ENCODE measurements around the gene TRIM73.
"Not testable (repeated sequence)": the region's sequence is repeated elsewhere in the genome, so short reads cannot be mapped to it uniquely, and the experiment has no call there.

The TRIM73 gene

DNA sequence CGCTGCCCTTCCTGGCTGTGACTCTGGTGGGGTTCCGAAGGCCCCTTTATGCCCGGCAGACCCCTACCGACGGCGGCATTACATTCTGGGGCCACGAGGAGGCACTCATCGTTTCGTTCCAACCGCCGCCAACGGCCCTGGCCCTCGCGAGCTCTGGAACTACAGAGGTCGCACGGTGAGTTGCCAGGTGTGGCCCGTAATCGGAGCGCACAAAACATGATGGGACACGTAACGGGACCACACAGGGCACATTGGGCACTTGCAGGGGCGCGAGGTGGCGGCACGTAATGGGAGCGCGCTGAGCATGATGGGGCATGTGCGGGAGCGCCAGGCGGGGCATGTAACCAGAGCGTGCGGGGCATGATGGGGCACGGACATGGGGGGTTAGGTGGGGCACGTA lies at the start of gene TRIM73:
TRIM73 (plus strand) TSS at position 301 of the 400 bp plus-strand sequence. CDS start 3,305 bp downstream, outside the sequence.
- not testable (repeated sequence) for DNase-seq (ENCODE audit: low spot score)

- not testable (repeated sequence) for DNase-seq (ENCODE audit: low spot score)
Observed at GRCh38 chr7:75358671-75359541, 36.5 kb upstream of the TRIM73 start.

DNA sequence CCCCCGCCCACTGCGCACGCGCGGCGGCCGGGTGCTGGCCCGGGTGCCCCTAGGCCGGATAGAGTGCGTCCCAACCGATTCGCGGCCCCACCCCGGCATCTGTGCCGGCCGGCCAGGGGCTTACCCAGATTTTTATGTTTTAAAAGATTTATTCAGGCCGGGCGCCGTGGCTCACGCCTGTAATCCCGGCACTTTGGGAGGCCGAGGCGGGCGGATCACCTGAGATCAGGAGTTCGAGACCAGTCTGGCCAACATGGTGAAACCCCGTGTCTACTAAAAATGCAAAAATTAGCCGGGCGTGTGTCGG lies 35.9 kb upstream of the TRIM73 start:
- DNase-seq (ENCODE audit: low spot score) = not testable (repeated sequence)

GRCh38 chr7:75364079-75364478 lies 31.4 kb upstream of the TRIM73 start:
- DNase-seq (ENCODE audit: low spot score) = not testable (repeated sequence)

GRCh38 chr7:75366643-75367042 lies 28.8 kb upstream of the TRIM73 start:
- DNase-seq (ENCODE audit: low spot score) = not testable (repeated sequence)

DNA sequence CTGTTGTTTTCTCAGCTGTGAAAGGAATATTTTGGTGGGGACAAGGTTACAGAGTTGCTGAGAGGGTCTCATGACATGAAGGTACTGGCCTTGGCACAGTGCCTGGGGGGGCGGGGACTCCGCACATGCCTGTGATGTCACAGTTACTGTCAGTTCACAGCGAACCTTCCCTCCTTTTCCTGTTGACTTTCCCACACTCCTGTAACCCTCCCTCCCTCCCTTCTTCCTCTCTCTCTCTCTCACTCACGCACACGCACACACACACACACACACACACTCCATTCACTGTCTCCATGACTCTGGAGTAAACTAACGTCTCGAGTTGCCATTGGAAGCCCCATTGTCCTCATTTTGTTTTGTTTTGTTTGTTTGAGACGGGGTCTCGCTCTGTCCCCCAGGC lies 28.1 kb upstream of the TRIM73 start:
- not testable (repeated sequence) for DNase-seq (ENCODE audit: low spot score)

GRCh38 chr7:75374144-75374518 lies 21.3 kb upstream of the TRIM73 start:
- not testable (repeated sequence) for DNase-seq (ENCODE audit: low spot score)

GRCh38 chr7:75374519-75375317 lies 20.7 kb upstream of the TRIM73 start:
- not testable (repeated sequence) for DNase-seq (ENCODE audit: low spot score)

DNA sequence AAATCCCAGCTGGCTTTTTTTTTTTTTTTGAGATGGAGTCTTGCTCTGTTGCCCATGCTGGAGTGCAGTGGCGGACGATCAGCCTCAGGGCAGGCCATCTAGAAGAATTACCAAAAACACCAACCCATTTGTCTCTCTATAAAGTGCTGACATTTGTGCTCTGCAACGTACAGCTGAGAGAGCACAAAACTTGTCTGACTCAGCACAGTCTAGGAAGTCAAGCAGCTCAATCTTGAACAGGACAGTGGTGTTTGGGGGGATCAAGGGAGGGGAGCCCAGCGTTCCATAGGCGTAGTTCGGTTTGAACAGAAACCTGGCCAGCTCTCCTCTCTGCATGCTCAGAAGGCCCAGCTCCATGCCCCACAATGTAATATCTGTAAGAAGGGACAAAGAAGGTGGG lies 2.2 kb upstream of the TRIM73 start:
- not testable (repeated sequence) for DNase-seq (ENCODE audit: low spot score)

DNA sequence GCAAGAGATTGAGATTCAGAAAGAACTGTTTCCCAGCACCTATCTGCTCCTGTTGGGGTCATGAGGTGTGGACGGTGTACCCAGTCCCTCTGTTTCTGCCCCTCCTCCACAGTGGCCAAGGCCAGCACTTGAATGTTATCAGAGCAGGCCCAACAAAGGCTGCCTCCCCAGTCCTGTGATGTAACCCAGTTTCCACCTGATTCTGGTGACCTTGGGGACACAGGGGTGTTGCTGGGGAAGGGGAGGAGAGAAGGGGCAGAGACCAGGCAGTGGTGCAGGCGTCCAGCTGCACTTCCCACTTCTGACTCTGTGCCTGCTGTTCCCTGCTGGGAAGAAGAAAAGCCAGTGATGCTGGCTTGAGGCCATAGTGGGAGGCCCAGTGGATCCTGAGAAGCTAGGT lies 2.4 kb downstream of the TRIM73 start:
- not testable (repeated sequence) for DNase-seq (ENCODE audit: low spot score)

- not testable (repeated sequence) for DNase-seq (ENCODE audit: low spot score)
Observed at GRCh38 chr7:75398771-75399700, 3.6 kb downstream of the TRIM73 start.

GRCh38 chr7:75400575-75400974 lies 5.1 kb downstream of the TRIM73 start:
- DNase-seq (ENCODE audit: low spot score) = not testable (repeated sequence)

- DNase-seq (ENCODE audit: low spot score) = not testable (repeated sequence)
Observed at GRCh38 chr7:75403455-75404443, 8.3 kb downstream of the TRIM73 start.

- DNase-seq (ENCODE audit: low spot score) = not testable (repeated sequence)
Observed at GRCh38 chr7:75404663-75405062, 9.2 kb downstream of the TRIM73 start.

DNA sequence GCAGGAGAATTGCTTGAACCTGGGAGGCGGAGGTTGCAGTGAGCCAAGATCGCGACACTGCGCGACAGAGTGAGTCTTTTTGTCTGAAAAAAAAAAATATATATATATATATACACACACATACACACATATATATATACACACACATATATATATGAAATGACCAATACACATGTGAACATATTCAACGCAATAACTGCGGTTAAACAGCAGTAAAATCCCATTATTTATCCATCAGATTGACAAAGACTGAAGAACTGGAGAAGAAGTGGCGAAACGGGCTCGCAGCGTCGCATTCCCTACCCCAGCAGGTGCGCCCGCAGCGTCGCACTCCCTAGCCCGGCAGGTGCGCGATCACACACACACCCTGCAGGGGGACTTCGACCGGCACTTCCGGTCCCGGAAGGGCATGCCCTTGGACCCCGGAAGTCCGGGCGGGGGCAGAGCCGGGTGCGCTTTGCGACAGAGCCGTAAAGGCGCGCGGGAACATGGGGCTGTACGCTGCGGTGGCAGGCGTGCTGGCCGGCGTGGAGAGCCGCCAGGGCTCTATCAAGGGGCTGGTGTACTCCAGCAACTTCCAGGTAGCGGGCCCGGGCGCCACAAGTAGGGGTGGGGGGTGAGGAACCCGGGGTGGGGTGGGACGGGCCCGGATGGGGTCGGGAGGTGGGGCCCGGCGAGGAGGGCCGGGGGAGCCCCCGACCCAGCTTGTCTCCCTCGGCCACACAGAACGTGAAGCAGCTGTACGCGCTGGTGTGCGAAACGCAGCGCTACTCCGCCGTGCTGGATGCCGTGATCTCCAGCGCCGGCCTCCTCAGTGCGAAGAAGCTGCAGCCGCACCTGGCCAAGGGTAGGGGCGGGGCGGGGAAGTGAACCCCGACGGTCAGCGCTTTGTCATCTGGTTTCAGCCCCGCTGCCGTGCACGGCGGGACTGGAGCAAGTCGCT lies 14.7 kb downstream of the TRIM73 start:
- DNase-seq (ENCODE audit: low spot score) = not testable (repeated sequence)

- DNase-seq (ENCODE audit: low spot score) = not testable (repeated sequence)
Observed at GRCh38 chr7:75410823-75411173, 15.4 kb downstream of the TRIM73 start.

- DNase-seq (ENCODE audit: low spot score) = not testable (repeated sequence)
Observed at GRCh38 chr7:75414204-75414603, 18.8 kb downstream of the TRIM73 start.

DNA sequence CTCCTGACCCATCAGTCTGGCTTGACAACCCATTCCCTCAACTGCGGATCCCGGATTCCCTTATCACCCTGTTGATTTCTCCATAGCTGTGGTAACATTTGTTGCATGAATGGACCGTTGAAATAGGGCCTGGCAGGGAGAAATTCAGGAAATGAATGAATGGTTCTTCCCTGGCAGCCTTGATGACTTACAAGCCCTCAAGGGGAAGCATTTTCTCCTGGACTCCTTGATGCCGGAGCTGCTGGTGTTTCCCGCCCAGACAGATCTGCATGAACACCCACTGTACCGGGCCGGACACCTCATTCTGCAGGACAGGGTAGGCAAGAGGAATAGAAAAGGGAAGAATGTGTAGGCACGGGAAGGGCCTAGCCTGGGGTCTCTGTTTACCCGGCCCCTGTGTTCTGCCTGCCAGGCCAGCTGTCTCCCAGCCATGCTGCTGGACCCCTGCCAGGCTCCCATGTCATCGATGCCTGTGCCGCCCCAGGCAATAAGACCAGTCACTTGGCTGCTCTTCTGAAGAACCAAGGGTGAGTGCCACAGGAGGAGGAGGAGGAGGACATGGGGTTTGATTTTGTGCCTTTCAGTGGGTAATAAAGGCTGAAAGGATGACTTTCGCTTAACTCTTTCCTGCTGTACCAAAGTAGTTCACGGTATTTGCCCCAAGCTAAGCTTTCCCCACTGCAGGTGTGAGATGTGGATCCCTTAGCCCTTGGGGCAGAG lies 19.4 kb downstream of the TRIM73 start:
- not testable (repeated sequence) for DNase-seq (ENCODE audit: low spot score)

- DNase-seq (ENCODE audit: low spot score) = not testable (repeated sequence)
Observed at GRCh38 chr7:75415428-75415817, 20.0 kb downstream of the TRIM73 start.
